ENCODE results near the gene NUP93. TPM values are rescaled to one million over a fixed set of nuclear protein-coding genes. Genes with fewer than 3 reads are reported as not detected.

The NUP93 gene
- total RNA-seq, 4 donors from 2014 or later = 38.2 to 46.5 (median 41.2) TPM

DNA sequence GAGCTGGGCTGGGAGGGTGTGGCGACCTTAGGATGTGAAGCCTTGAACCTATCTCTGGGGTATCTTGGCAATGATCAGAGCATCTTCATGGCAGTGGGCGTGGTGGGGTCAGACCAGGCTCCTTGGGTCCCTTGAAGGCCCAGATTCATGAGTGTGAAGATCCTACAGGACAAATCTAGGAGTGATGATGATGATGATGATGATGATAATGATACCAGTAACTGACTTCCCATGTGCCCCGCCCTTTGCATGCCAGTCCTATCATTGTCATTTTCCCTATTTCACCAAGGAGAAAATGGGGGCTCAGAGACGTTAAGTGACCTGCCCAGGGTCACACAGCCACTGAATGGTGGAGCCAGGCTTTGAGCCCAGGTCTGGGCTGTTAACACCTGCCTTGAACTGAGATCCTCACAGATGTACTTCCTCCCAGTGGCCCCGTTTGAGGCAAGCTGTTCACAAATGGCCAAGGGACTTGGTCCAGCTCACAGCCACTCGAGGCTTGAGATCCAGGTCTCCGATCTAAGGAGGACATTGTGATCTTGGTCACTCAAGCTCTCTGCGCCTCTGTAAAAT is 148.4 kb downstream of the NUP93 start:
- H3K9me3 ChIP-seq = no peaks in the 10 kb centered on the region
- 85 to 100% methylated on average over 2 to 3 of the region's 8 CpGs for WGBS, 2 donors

GRCh38 chr16:56879276-56879675 is 149.3 kb downstream of the NUP93 start:
- no peaks in the 10 kb centered on the region for H3K27me3 ChIP-seq
- no peak overlapping the region for H3K27ac ChIP-seq
- no peaks in the 10 kb centered on the region for H3K36me3 ChIP-seq
- no peak for DNase-seq
- H3K4me1 ChIP-seq = peaks cover 0 to 7% (median 0%) of the 10 kb centered on the region in 3 donors
- TF ChIP-seq, protein P1, sequence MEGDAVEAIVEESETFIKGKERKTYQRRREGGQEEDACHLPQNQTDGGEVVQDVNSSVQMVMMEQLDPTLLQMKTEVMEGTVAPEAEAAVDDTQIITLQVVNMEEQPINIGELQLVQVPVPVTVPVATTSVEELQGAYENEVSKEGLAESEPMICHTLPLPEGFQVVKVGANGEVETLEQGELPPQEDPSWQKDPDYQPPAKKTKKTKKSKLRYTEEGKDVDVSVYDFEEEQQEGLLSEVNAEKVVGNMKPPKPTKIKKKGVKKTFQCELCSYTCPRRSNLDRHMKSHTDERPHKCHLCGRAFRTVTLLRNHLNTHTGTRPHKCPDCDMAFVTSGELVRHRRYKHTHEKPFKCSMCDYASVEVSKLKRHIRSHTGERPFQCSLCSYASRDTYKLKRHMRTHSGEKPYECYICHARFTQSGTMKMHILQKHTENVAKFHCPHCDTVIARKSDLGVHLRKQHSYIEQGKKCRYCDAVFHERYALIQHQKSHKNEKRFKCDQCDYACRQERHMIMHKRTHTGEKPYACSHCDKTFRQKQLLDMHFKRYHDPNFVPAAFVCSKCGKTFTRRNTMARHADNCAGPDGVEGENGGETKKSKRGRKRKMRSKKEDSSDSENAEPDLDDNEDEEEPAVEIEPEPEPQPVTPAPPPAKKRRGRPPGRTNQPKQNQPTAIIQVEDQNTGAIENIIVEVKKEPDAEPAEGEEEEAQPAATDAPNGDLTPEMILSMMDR (IDR thresholded peaks at IDR 0.05) = no peak
- no peak overlapping the region for H3K4me3 ChIP-seq
- 61% methylated on average over 3 of the region's 9 CpGs; no CpG with 5 or more reads in 1 of the 2 donors for WGBS, 2 donors
- intact Hi-C loops (cut with DNase I) = loop anchor here (10.0 kb wide), 1 partner anchor 166 kb away; no protein-coding TSS in a partner anchor
- no peaks in the 10 kb centered on the region for H3K9me3 ChIP-seq

More for the DNA sequence above, 148.4 kb downstream of the NUP93 start:
- intact Hi-C loops (cut with DNase I) = loop anchor here (10.0 kb wide), 1 partner anchor 166 kb away; no protein-coding TSS in a partner anchor
- Histone ChIP-seq H3K36me3 (no peaks in the 10 kb centered on the region), H3K27me3 (no peaks in the 10 kb centered on the region), H3K4me1 (peaks cover 0 to 7% (median 0%) of the 10 kb centered on the region in 3 donors), H3K4me3 (no peak overlapping the region), H3K27ac (no peak overlapping the region)
- TF ChIP-seq POLR2A (IDR thresholded peaks at IDR 0.05) = no peak
- TF ChIP-seq, protein P1 (IDR thresholded peaks at IDR 0.05) = no peak
- no peak for DNase-seq

GRCh38 chr16:56880176-56880575 is 150.2 kb downstream of the NUP93 start:
- H3K4me3 ChIP-seq = no peak overlapping the region
- TF ChIP-seq POLR2A (IDR thresholded peaks at IDR 0.05) = no peak
- TF ChIP-seq, protein P1 (IDR thresholded peaks at IDR 0.05) = no peak
- H3K27ac ChIP-seq = no peak overlapping the region
- H3K4me1 ChIP-seq = peaks cover 0 to 7% (median 0%) of the 10 kb centered on the region in 3 donors
- WGBS, 2 donors = 72 to 81% methylated on average over 4 to 10 of the region's 12 CpGs
- no peak for DNase-seq
- H3K27me3 ChIP-seq = no peaks in the 10 kb centered on the region
- no peaks in the 10 kb centered on the region for H3K36me3 ChIP-seq
- intact Hi-C loops (cut with DNase I) = no loop called here
- no peaks in the 10 kb centered on the region for H3K9me3 ChIP-seq

GRCh38 chr16:56880685-56881084 is 150.8 kb downstream of the NUP93 start:
- WGBS, 2 donors = 80% methylated on average over 1 of the region's 4 CpGs; no CpG with 5 or more reads in 1 of the 2 donors
- Histone ChIP-seq H3K36me3 (no peaks in the 10 kb centered on the region), H3K27me3 (no peaks in the 10 kb centered on the region), H3K9me3 (no peaks in the 10 kb centered on the region), H3K4me3 (no peak overlapping the region), H3K4me1 (peaks cover 0 to 7% (median 0%) of the 10 kb centered on the region in 3 donors), H3K27ac (no peak overlapping the region)
- no peak for DNase-seq
- intact Hi-C loops (cut with DNase I) = no loop called here
- TF ChIP-seq, protein P1 (IDR thresholded peaks at IDR 0.05) = no peak
- TF ChIP-seq POLR2A (IDR thresholded peaks at IDR 0.05) = no peak

DNA sequence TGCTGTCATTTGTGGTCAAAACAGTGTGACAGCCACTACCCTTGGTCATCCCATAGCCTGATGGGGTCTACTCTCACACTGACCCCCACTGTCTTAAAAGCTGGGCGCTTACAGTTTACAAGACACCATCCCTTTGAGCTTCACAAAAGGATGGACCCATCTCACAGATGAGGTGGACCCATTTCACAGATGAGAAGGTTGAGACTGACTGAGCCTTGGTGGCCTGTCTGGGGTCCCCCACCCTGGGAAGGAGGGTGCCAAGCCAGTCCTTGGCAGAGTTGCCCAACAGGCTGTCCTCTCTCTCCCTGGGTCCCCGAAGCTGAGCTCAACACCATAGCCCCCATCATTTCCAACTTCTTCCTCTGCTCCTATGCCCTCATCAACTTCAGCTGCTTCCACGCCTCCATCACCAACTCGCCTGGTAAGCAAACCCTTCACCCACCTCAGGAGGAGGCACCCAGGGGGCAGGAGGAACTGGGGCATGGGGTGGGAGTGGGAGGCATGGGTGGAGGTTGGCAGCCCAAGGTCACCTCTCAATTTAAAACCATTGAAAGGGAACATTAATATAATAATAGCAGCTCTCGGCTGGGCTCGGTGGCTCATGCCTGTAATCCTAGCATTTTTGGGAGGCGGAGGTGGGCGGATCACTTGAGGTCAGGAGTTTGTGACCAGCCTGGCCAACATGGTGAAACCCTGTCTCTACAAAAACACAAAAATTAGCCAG is 152.3 kb downstream of the NUP93 start:
- no peak overlapping the region for H3K4me3 ChIP-seq
- intact Hi-C loops (cut with DNase I) = no loop called here
- no peak overlapping the region for H3K27ac ChIP-seq
- H3K36me3 ChIP-seq = no peaks in the 10 kb centered on the region
- no peaks in the 10 kb centered on the region for H3K4me1 ChIP-seq
- no peak for DNase-seq
- no peak for TF ChIP-seq POLR2A (IDR thresholded peaks at IDR 0.05)
- TF ChIP-seq, protein P1 (IDR thresholded peaks at IDR 0.05) = no peak
- 83% methylated on average over 6 to 7 of the region's 8 CpGs for whole genome bisulfite sequencing, 2 donors
- H3K27me3 ChIP-seq = no peaks in the 10 kb centered on the region
- no peaks in the 10 kb centered on the region for H3K9me3 ChIP-seq
